PC-3 (cell line): Measurements from ENCODE around the gene ZNF616. TPM values are rescaled to one million over a fixed set of nuclear protein-coding genes. Genes with fewer than 3 reads are reported as not detected.
A peak's percentile ranks its signal among the peaks of the same experiment; 100 is the strongest.
"Not testable (repeated sequence)": the region's sequence is repeated elsewhere in the genome, so short reads cannot be mapped to it uniquely, and the experiment has no call there.

Source experiments
- ATAC-seq: fragments of 200-7000 bp; cut with Tn5 transposase; 2 replicates; pipeline ENCODE4 v1.9.1; 2020; ENCODE audit warnings: mild to moderate bottlenecking, moderate library complexity
- BruUV-seq: library from RNA; stranded (reverse); fragments of 400-500 nt; replicated peaks from 2 replicates; lab custom pipeline; 2021; lab: Mats Ljungman, UMichigan
- CTCF ChIA-PET: fragments of 300-600 bp; sonication (Branson Sonifier 250); formaldehyde crosslinking; loops from one replicate; lab custom pipeline; 2022; ENCODE audit warnings: antibody characterized with exemption; lab: Charles Lee
- POLR2A ChIA-PET: fragments of 300-600 bp; sonication (Branson Sonifier 250); formaldehyde crosslinking; loops from one replicate; lab custom pipeline; 2022; ENCODE audit warnings: antibody characterized with exemption; ENCODE audit not compliant: unreplicated experiment; lab: Charles Lee
- DNase-seq: peaks from one replicate; pipeline ENCODE4 v3.0.0-alpha.2; 2015
- H2AFZ ChIP-seq: fragments of 300-600 bp; sonication (generic); 2 replicates; pipeline ENCODE4 v1.6.0; 2016; ENCODE audit warnings: antibody characterized with exemption, low read length
- H3F3A ChIP-seq: fragments of 300-600 bp; sonication (generic); one replicate; pipeline ENCODE4 v1.6.0; 2017; ENCODE audit warnings: antibody characterized with exemption, low read length, control low read depth, mild to moderate bottlenecking; ENCODE audit not compliant: unreplicated experiment
- H3K27ac ChIP-seq: fragments of 300-600 bp; sonication (generic); 2 replicates; pipeline ENCODE4 v1.5.1; 2016; ENCODE audit warnings: mild to moderate bottlenecking, low read length
- H3K27me3 ChIP-seq: fragments of 300-600 bp; sonication (generic); 2 replicates; pipeline ENCODE4 v1.6.1; 2016; ENCODE audit warnings: low read length, mixed read lengths
- H3K36me3 ChIP-seq: fragments of 300-600 bp; sonication (generic); 2 replicates; pipeline ENCODE4 v1.6.1; 2016; ENCODE audit warnings: low read depth, mixed run types, low read length, mixed read lengths
- H3K4me1 ChIP-seq: fragments of 300-600 bp; sonication (generic); 2 replicates; pipeline ENCODE4 v1.5.1; 2016; ENCODE audit warnings: low read length; ENCODE audit not compliant: insufficient read depth
- H3K4me2 ChIP-seq: fragments of 300-600 bp; sonication (generic); 2 replicates; pipeline ENCODE4 v1.6.0; 2016; ENCODE audit warnings: low read length
- H3K4me3 ChIP-seq: fragments of 300-600 bp; sonication (generic); 2 replicates; pipeline ENCODE4 v1.5.1; 2016; ENCODE audit warnings: mild to moderate bottlenecking, low read length, mixed read lengths
- H3K79me2 ChIP-seq: fragments of 300-600 bp; sonication (generic); 2 replicates; pipeline ENCODE4 v1.6.1; 2017; ENCODE audit warnings: low read length, mixed read lengths
- H3K9ac ChIP-seq: fragments of 300-600 bp; sonication (generic); 2 replicates; pipeline ENCODE4 v1.6.0; 2016; ENCODE audit warnings: mild to moderate bottlenecking, low read length
- H3K9me2 ChIP-seq: fragments of 300-600 bp; sonication (generic); replicated peaks from 2 replicates; pipeline ENCODE4 v1.6.1; 2016; ENCODE audit warnings: mixed run types, low read length, mixed read lengths
- H3K9me3 ChIP-seq: fragments of 300-600 bp; sonication (generic); 2 replicates; pipeline ENCODE4 v1.6.1; 2016; ENCODE audit warnings: low read length, mixed read lengths
- H4K20me1 ChIP-seq: fragments of 300-600 bp; sonication (generic); 2 replicates; pipeline ENCODE4 v1.6.1; 2016; ENCODE audit warnings: low read length, mixed read lengths
- CTCF ChIP-seq: fragments of 300-600 bp; sonication (generic); conservative IDR thresholded peaks from 2 replicates; pipeline ENCODE4 v1.5.1; 2017; ENCODE audit warnings: antibody characterized with exemption, low read depth, mild to moderate bottlenecking, low read length
- EZH2 ChIP-seq: fragments of 300-600 bp; sonication (generic); IDR thresholded peaks from one replicate; pipeline ENCODE4 v1.6.1; 2017; ENCODE audit warnings: antibody characterized with exemption, mild to moderate bottlenecking, low read length; ENCODE audit not compliant: unreplicated experiment
- EZH2phosphoT487 ChIP-seq: fragments of 300-600 bp; sonication (generic); IDR thresholded peaks from 2 replicates; pipeline ENCODE4 v1.6.1; 2018; ENCODE audit warnings: mild to moderate bottlenecking, antibody characterized with exemption, low read length, borderline replicate concordance
- intact Hi-C: fragments of 100-400 bp; cut with micrococcal nuclease; formaldehyde crosslinking; loops from 2 replicates; pipeline ENCODE4 v1.9.0; 2023
- total RNA-seq: library from RNA; depleted of rRNA; stranded (reverse); fragments of >200 nt; gene quantifications from 2 replicates; pipeline ENCODE4 v1.2.3, GENCODE V29; 2014

The ZNF616 gene
- total RNA-seq, 1 experiment from 2014 or later: 3.9 TPM

DNA sequence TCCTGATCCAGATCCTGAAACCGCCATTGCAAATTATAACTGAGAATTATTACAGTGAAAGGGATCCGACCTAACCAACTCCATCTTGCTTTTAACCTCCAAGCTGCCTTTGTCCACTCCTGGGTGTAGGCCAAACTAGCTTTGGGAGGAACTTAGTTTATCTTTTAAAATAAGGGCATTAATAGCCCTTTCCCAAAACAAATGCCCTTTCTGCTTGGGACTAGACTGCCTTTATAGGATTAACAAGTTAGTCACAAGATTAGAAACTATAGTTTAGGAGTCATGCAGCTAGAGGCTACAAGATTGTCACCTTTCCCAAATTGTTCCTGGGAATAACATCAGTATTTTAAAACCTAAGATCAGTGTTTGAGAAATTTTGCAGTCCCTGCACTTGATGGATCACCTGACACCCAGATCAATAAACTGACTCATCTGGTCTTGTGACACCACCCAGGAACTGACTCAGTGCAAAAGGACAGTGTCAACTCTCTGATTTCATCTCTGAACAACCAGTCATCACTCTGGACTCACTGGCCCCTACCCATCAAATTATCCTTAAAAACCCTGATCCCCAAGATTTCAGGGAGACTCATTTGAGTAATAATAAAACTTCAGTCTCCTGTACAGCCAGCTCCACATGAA, 40.1 kb downstream of the ZNF616 start:
- BruUV-seq: no TSS peak
- Histone ChIP-seq H3K4me2 (no peak overlapping the region), H3K4me1 (no peaks in the 10 kb centered on the region), H3F3A (no peaks in the 10 kb centered on the region), H3K9me2 (no peaks in the 10 kb centered on the region), H3K79me2 (peaks cover 9% of the 10 kb centered on the region), H3K27ac (peak overlapping the region; percentile 29; the same call in 1 of the 2 replicates), H2AFZ (no peak overlapping the region), H3K4me3 (peak overlapping the region; percentile 21; the same call in 1 of the 2 replicates), H3K36me3 (peaks cover 14% of the 10 kb centered on the region; the same call in 1 of the 2 replicates), H3K9ac (no peak overlapping the region), H3K27me3 (no peaks in the 10 kb centered on the region), H3K9me3 (peaks cover 64% of the 10 kb centered on the region), H4K20me1 (no peaks in the 10 kb centered on the region)
- CTCF ChIA-PET: interaction anchor here (0.5 kb wide), 1 partner anchor 677 kb away, joined by 6 read pairs; no protein-coding TSS in a partner anchor
- TF ChIP-seq EZH2phosphoT487: no peak
- TF ChIP-seq EZH2: no peak
- no peak for TF ChIP-seq CTCF
- ATAC-seq (peak; percentile 32), DNase-seq (peak; percentile 53)
- intact Hi-C loops: no loop called here
- POLR2A ChIA-PET: no interaction called here

DNA sequence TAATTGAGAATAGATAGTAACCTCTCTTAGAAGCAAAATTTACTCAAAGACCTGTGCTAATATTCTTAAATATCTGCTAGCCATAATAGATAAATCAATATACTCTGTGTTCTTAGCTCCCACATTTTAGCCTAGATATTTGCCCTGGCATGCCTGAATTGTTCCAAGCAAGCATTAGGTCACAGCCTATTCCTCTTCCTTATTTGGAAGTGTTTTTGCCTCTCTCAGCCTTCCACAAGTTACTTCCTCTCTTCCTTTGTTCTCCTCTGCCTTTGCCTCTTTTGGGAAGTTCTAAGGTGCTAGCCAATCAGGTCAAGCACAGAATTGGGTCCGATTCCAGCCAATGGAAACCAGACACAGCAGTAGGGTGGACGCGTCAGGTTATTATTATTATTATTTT, 43.3 kb downstream of the ZNF616 start:
- H3K4me2 ChIP-seq, H4K20me1 ChIP-seq, intact Hi-C loops, H3K4me3 ChIP-seq, H3K9me2 ChIP-seq, H3K27ac ChIP-seq, H3K9ac ChIP-seq, H3K4me1 ChIP-seq, CTCF ChIA-PET, H3F3A ChIP-seq, BruUV-seq, ATAC-seq, POLR2A ChIA-PET, H3K27me3 ChIP-seq, H2AFZ ChIP-seq, DNase-seq: not testable (repeated sequence)
- Histone ChIP-seq H3K36me3 (peaks cover 36% of the 10 kb centered on the region), H3K9me3 (peaks cover 54% of the 10 kb centered on the region), H3K79me2 (peaks cover 37% of the 10 kb centered on the region)

- DNase-seq: peak; percentile 92
- TSS peak; percentile 87 for BruUV-seq
- peaks cover 39% of the 10 kb centered on the region for H3K79me2 ChIP-seq
- intact Hi-C loops: loop anchor here (2.0 kb wide), 1 partner anchor 141 kb away; no protein-coding TSS in a partner anchor
- H3K4me1 ChIP-seq: no peaks in the 10 kb centered on the region
- TF ChIP-seq EZH2: no peak
- TF ChIP-seq CTCF: 0 out of 2 replicates have a peak, but pooled peaks have one; percentile 10
- H3K9me3 ChIP-seq: peaks cover 58% of the 10 kb centered on the region
- no peaks in the 10 kb centered on the region for H3K9me2 ChIP-seq
- peak within 1 kb of the TSS; percentile 98 for H3K4me3 ChIP-seq
- H3F3A ChIP-seq: no peaks in the 10 kb centered on the region
- peak within 1 kb of the TSS; percentile 94 for H2AFZ ChIP-seq
- H3K9ac ChIP-seq: peak within 1 kb of the TSS; percentile 90
- H3K27ac ChIP-seq: peak within 1 kb of the TSS; percentile 62
- peaks cover 45% of the 10 kb centered on the region for H3K36me3 ChIP-seq
- H4K20me1 ChIP-seq: no peaks in the 10 kb centered on the region
- H3K27me3 ChIP-seq: no peaks in the 10 kb centered on the region
- POLR2A ChIA-PET: no interaction called here
- peak; percentile 96 for ATAC-seq
- CTCF ChIA-PET: no interaction called here
- peak within 1 kb of the TSS; percentile 94 for H3K4me2 ChIP-seq
Observed at GRCh38 chr19:52095172-52096014, 44.3 kb downstream of the ZNF616 start, which contains the start of gene ZNF841. Gene ZNF841, minus strand, starts transcription at chr19:52095765. Its CDS starts 10,964 bp downstream, at chr19:52084801.
